Neutrophil (primary cell): Measurements from ENCODE around the gene TEDDM1.
A peak's percentile ranks its signal among the peaks of the same experiment; 100 is the strongest.

Experiments
- H3K27ac ChIP-seq: fragments of 200-600 bp; sonication (generic); 2 replicates; pipeline ENCODE4 v1.5.1; 2016; ENCODE audit warnings: mild to moderate bottlenecking, moderate library complexity
- H3K27me3 ChIP-seq: fragments of 200-600 bp; sonication (generic); 2 replicates; pipeline ENCODE4 v1.6.0; 2016; ENCODE audit warnings: mild to moderate bottlenecking
- H3K36me3 ChIP-seq: fragments of 200-600 bp; sonication (generic); 2 replicates; pipeline ENCODE4 v1.5.1; 2017
- H3K4me1 ChIP-seq, 2 experiments: fragments of 200-600 bp in 1 of 2; sonication (generic) in 1 of 2; 1 replicate in 1 of 2; 2 replicates in 1 of 2; pipeline versions ENCODE4 v1.5.1 to v1.6.1; 2013 to 2016; ENCODE audit warnings: low read depth in 1 of 2, low read length in 1 of 2, mild to moderate bottlenecking in 1 of 2, moderate library complexity in 1 of 2; ENCODE audit not compliant: control insufficient read depth in 1 of 2, insufficient read depth in 1 of 2
- H3K4me3 ChIP-seq, 2 experiments: fragments of 200-600 bp in 1 of 2; sonication (generic) in 1 of 2; 1 replicate in 1 of 2; 2 replicates in 1 of 2; pipeline ENCODE4 v1.5.1; 2013 to 2016; ENCODE audit warnings: low read depth in 1 of 2, low read length in 1 of 2, mild to moderate bottlenecking in 1 of 2, moderate library complexity in 1 of 2
- H3K9me3 ChIP-seq: fragments of 200-600 bp; sonication (generic); 2 replicates; pipeline ENCODE4 v1.5.1; 2016
- CTCF ChIP-seq: fragments of 200-600 bp; sonication (generic); IDR thresholded peaks from 2 replicates; pipeline ENCODE4 v1.5.1; 2016; ENCODE audit warnings: antibody characterized with exemption

TEDDM1 gene

GRCh38 chr1:182406012-182406411, 5.5 kb upstream of the TEDDM1 start:
- Histone ChIP-seq H3K27ac (no peak overlapping the region), H3K36me3 (no peaks in the 10 kb centered on the region), H3K4me3 (no peak overlapping the region), H3K27me3 (peaks cover 9% of the 10 kb centered on the region), H3K4me1 (no peaks in the 10 kb centered on the region), H3K9me3 (no peaks in the 10 kb centered on the region)
- no peak for TF ChIP-seq CTCF

- TF ChIP-seq CTCF = no peak
- Histone ChIP-seq H3K27me3 (peaks cover 9% of the 10 kb centered on the region), H3K4me3 (no peak overlapping the region), H3K36me3 (no peaks in the 10 kb centered on the region), H3K4me1 (no peaks in the 10 kb centered on the region), H3K27ac (no peak overlapping the region), H3K9me3 (no peaks in the 10 kb centered on the region)
Observed at GRCh38 chr1:182405578-182405977, 5.1 kb upstream of the TEDDM1 start.

- Histone ChIP-seq H3K27ac (no peak overlapping the region), H3K4me3 (no peak overlapping the region), H3K27me3 (peaks cover 9% of the 10 kb centered on the region), H3K9me3 (no peaks in the 10 kb centered on the region), H3K36me3 (no peaks in the 10 kb centered on the region), H3K4me1 (no peaks in the 10 kb centered on the region)
- TF ChIP-seq CTCF = no peak
Observed at GRCh38 chr1:182404781-182405180, 4.3 kb upstream of the TEDDM1 start.

- Histone ChIP-seq H3K9me3 (no peaks in the 10 kb centered on the region), H3K36me3 (no peaks in the 10 kb centered on the region), H3K27me3 (no peaks in the 10 kb centered on the region), H3K27ac (peak overlapping the region; percentile 97), H3K4me1 (peaks cover 58 to 59% of the 10 kb centered on the region in 2 experiments), H3K4me3 (peak overlapping the region in 1 of 2 experiments; percentile 33)
- TF ChIP-seq CTCF = no peak
Observed at GRCh38 chr1:182397653-182398393, 2.6 kb downstream of the TEDDM1 start.

- no peak for TF ChIP-seq CTCF
- Histone ChIP-seq H3K27ac (peak overlapping the region; percentile 97), H3K27me3 (no peaks in the 10 kb centered on the region), H3K4me3 (no peak overlapping the region), H3K36me3 (no peaks in the 10 kb centered on the region), H3K4me1 (peaks cover 65 to 68% of the 10 kb centered on the region in 2 experiments), H3K9me3 (no peaks in the 10 kb centered on the region)
Observed at GRCh38 chr1:182395906-182396305, 4.6 kb downstream of the TEDDM1 start.
